Fibroblast of lung (primary cell): ENCODE data around the gene ZNF148.

Experiments used
- EZH2 ChIP-seq: IDR thresholded peaks from 2 replicates; pipeline ENCODE4 v1.5.1; 2012; ENCODE audit warnings: low read length, control low read depth, mild to moderate bottlenecking; ENCODE audit errors: missing control alignments
- TF ChIP-seq, protein P1 (sequence below), 2 donors: IDR thresholded peaks in 1 of 2; conservative IDR thresholded peaks in 1 of 2; 1 replicate in 1 of 2; 2 replicates in 1 of 2; pipeline ENCODE4 v1.5.1; 2011 to 2012; ENCODE audit warnings: low read length in 2 of 2, control low read depth in 1 of 2, inconsistent platforms in 1 of 2, low read depth in 1 of 2, mild to moderate bottlenecking in 1 of 2

- TF ChIP-seq, protein P1, sequence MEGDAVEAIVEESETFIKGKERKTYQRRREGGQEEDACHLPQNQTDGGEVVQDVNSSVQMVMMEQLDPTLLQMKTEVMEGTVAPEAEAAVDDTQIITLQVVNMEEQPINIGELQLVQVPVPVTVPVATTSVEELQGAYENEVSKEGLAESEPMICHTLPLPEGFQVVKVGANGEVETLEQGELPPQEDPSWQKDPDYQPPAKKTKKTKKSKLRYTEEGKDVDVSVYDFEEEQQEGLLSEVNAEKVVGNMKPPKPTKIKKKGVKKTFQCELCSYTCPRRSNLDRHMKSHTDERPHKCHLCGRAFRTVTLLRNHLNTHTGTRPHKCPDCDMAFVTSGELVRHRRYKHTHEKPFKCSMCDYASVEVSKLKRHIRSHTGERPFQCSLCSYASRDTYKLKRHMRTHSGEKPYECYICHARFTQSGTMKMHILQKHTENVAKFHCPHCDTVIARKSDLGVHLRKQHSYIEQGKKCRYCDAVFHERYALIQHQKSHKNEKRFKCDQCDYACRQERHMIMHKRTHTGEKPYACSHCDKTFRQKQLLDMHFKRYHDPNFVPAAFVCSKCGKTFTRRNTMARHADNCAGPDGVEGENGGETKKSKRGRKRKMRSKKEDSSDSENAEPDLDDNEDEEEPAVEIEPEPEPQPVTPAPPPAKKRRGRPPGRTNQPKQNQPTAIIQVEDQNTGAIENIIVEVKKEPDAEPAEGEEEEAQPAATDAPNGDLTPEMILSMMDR (conservative IDR thresholded peaks at IDR 0.05 in 1 of 2, IDR thresholded peaks at IDR 0.05 in 1 of 2; ENCODE audit: low read depth in 1 of 2, low read length in 2 of 2): no peak
- TF ChIP-seq EZH2: no peak
Observed at GRCh38 chr3:125186800-125187598, 188.1 kb downstream of the ZNF148 start.
